ENCODE measurements around the gene EPO.

Gene EPO

GRCh38 chr7:100720279-100720670 lies at the start of gene EPO:
Gene EPO (plus strand): TSS chr7:100720468. CDS start chr7:100720981, 513 bp downstream.
- Histone ChIP-seq H3K4me3 (peak within 1 kb of the TSS; percentile 47), H3K27ac (no peak within 1 kb of the TSS)
- no peak for DNase-seq (ENCODE audit: low spot score)
- TF ChIP-seq CTCF (IDR thresholded peaks at IDR 0.05): no peak

- no peak for DNase-seq (ENCODE audit: low spot score)
- no peak overlapping the region for H3K27ac ChIP-seq
- no peak overlapping the region for H3K4me3 ChIP-seq
- TF ChIP-seq CTCF (IDR thresholded peaks at IDR 0.05): no peak
Measured at GRCh38 chr7:100671353-100672327, 48.6 kb upstream of the EPO start.

GRCh38 chr7:100673302-100673941 lies 46.8 kb upstream of the EPO start, which contains the start of gene GNB2:
Gene GNB2 (plus strand): TSS chr7:100673740. CDS start chr7:100676266, 2,526 bp downstream.
- no peak for TF ChIP-seq CTCF (IDR thresholded peaks at IDR 0.05)
- DNase-seq (ENCODE audit: low spot score): peak; percentile 100
- Histone ChIP-seq H3K4me3 (peak within 1 kb of the TSS; percentile 96), H3K27ac (peak within 1 kb of the TSS; percentile 98 to 99)

- peak overlapping the region; percentile 96 for H3K4me3 ChIP-seq
- DNase-seq (ENCODE audit: low spot score): no peak
- H3K27ac ChIP-seq: peak overlapping the region; percentile 98 to 99
- no peak for TF ChIP-seq CTCF (IDR thresholded peaks at IDR 0.05)
Measured at GRCh38 chr7:100673942-100674410, 46.3 kb upstream of the EPO start.

GRCh38 chr7:100674411-100675104 lies 45.7 kb upstream of the EPO start:
- H3K27ac ChIP-seq: peak overlapping the region; percentile 98 to 99
- no peak for TF ChIP-seq CTCF (IDR thresholded peaks at IDR 0.05)
- DNase-seq (ENCODE audit: low spot score): no peak
- H3K4me3 ChIP-seq: peak overlapping the region; percentile 96

GRCh38 chr7:100675105-100675451 lies 45.2 kb upstream of the EPO start:
- Histone ChIP-seq H3K27ac (peak overlapping the region; percentile 98 to 99), H3K4me3 (peak overlapping the region; percentile 96)
- no peak for DNase-seq (ENCODE audit: low spot score)
- no peak for TF ChIP-seq CTCF (IDR thresholded peaks at IDR 0.05)
